ENCODE data around the gene YAE1.
A peak's percentile ranks its signal among the peaks of the same experiment; 100 is the strongest.

Gene YAE1

GRCh38 chr7:39609113-39609934 is 43.1 kb downstream of the YAE1 start:
- DNase-seq: peak; percentile 88

GRCh38 chr7:39609935-39610263 is 43.7 kb downstream of the YAE1 start:
- DNase-seq: no peak

GRCh38 chr7:39613577-39613976 is 47.4 kb downstream of the YAE1 start:
- peak; percentile 78 for DNase-seq

GRCh38 chr7:39614299-39614698 is 48.1 kb downstream of the YAE1 start:
- DNase-seq: no peak

GRCh38 chr7:39615350-39615975 is 49.3 kb downstream of the YAE1 start:
- no peak for DNase-seq

GRCh38 chr7:39616138-39616537 is 49.9 kb downstream of the YAE1 start:
- DNase-seq: peak; percentile 48

- peak; percentile 64 for DNase-seq
These were observed 50.8 kb downstream of the YAE1 start for GRCh38 chr7:39617005-39617404.

- no peak for DNase-seq
These were observed 52.7 kb downstream of the YAE1 start for GRCh38 chr7:39618868-39619267.

- no peak for DNase-seq
These were observed 54.3 kb downstream of the YAE1 start for GRCh38 chr7:39620486-39620885.

- DNase-seq: peak; percentile 96
These were observed 55.1 kb downstream of the YAE1 start for GRCh38 chr7:39621261-39621660.

- peak; percentile 67 for DNase-seq
These were observed 55.7 kb downstream of the YAE1 start for GRCh38 chr7:39621784-39622411.

Data from HCEC 1CT (cell line).